Measurements from ENCODE around the gene NEGR1. TPM values are rescaled to one million over a fixed set of nuclear protein-coding genes. Genes with fewer than 3 reads are reported as not detected.

The NEGR1 gene
- total RNA-seq, 1 experiment from 2014 or later, result 0.44 TPM

- no peak overlapping the region for H3K4me3 ChIP-seq
- TF ChIP-seq EZH2 (IDR thresholded peaks at IDR 0.05; ENCODE audit: low read depth), result no peak
- TF ChIP-seq, protein P1, sequence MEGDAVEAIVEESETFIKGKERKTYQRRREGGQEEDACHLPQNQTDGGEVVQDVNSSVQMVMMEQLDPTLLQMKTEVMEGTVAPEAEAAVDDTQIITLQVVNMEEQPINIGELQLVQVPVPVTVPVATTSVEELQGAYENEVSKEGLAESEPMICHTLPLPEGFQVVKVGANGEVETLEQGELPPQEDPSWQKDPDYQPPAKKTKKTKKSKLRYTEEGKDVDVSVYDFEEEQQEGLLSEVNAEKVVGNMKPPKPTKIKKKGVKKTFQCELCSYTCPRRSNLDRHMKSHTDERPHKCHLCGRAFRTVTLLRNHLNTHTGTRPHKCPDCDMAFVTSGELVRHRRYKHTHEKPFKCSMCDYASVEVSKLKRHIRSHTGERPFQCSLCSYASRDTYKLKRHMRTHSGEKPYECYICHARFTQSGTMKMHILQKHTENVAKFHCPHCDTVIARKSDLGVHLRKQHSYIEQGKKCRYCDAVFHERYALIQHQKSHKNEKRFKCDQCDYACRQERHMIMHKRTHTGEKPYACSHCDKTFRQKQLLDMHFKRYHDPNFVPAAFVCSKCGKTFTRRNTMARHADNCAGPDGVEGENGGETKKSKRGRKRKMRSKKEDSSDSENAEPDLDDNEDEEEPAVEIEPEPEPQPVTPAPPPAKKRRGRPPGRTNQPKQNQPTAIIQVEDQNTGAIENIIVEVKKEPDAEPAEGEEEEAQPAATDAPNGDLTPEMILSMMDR (conservative IDR thresholded peaks at IDR 0.05), result no peak
- no peaks in the 10 kb centered on the region for H4K20me1 ChIP-seq (ENCODE audit: insufficient read depth)
- no peaks in the 10 kb centered on the region for H3K27me3 ChIP-seq (ENCODE audit: insufficient read depth, low read depth)
- no peaks in the 10 kb centered on the region for H3K79me2 ChIP-seq (ENCODE audit: low read depth)
- intact Hi-C loops (cut with micrococcal nuclease; ENCODE audit: unreplicated experiment), result no loop called here
- no peak overlapping the region for H3K27ac ChIP-seq
- CTCF ChIA-PET, result no interaction called here
- no peak overlapping the region for H2AFZ ChIP-seq
- no peak for DNase-seq
- no peaks in the 10 kb centered on the region for H3K36me3 ChIP-seq (ENCODE audit: low read depth)
- no peak overlapping the region for H3K4me2 ChIP-seq
- BruUV-seq (replicated peaks), result no TSS peak
- no peaks in the 10 kb centered on the region for H3K9me3 ChIP-seq (ENCODE audit: insufficient read depth, low read depth)
- POLR2A ChIA-PET (ENCODE audit: unreplicated experiment), result no interaction called here
- H3K4me1 ChIP-seq (replicated peaks; ENCODE audit: insufficient read depth), result no peaks in the 10 kb centered on the region
- H3K9me2 ChIP-seq (ENCODE audit: insufficient read depth), result no peaks in the 10 kb centered on the region
- H3F3A ChIP-seq (ENCODE audit: insufficient read depth, low read depth), result no peaks in the 10 kb centered on the region
Observed at GRCh38 chr1:71417421-71417820, 864.9 kb downstream of the NEGR1 start.

DNA sequence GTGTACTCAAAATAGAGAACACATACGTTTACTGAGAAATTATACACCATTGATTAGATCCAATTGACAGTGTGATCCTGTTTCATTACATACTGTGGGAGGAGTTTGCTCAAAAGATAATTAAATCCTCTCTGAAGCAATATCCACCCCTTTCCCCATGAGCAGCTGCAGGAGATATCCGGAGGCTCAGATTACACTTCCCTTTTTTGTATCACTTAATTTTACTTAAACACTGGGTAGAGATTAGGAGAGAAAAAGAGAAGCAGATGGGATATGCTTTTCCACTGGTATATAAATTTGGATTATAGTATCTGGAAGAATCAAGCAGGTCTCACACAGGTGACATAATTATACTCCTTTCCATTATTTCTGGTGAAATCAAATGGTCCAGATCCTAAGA lies 868.2 kb downstream of the NEGR1 start:
- Histone ChIP-seq H3K79me2 (ENCODE audit: low read depth) (no peaks in the 10 kb centered on the region), H3K9me3 (ENCODE audit: insufficient read depth, low read depth) (no peaks in the 10 kb centered on the region), H3K27ac (no peak overlapping the region), H3K4me3 (no peak overlapping the region), H3K27me3 (ENCODE audit: insufficient read depth, low read depth) (no peaks in the 10 kb centered on the region), H3K9me2 (ENCODE audit: insufficient read depth) (no peaks in the 10 kb centered on the region), H2AFZ (no peak overlapping the region), H3K36me3 (ENCODE audit: low read depth) (no peaks in the 10 kb centered on the region), H3K4me1 (replicated peaks; ENCODE audit: insufficient read depth) (no peaks in the 10 kb centered on the region), H3F3A (ENCODE audit: insufficient read depth, low read depth) (no peaks in the 10 kb centered on the region), H3K4me2 (no peak overlapping the region), H4K20me1 (ENCODE audit: insufficient read depth) (no peaks in the 10 kb centered on the region)
- no peak for DNase-seq
- ChIA-PET CTCF (no interaction called here), POLR2A (ENCODE audit: unreplicated experiment) (no interaction called here)
- BruUV-seq (replicated peaks), result no TSS peak
- intact Hi-C loops (cut with micrococcal nuclease; ENCODE audit: unreplicated experiment), result no loop called here
- TF ChIP-seq, protein P1 (conservative IDR thresholded peaks at IDR 0.05), result no peak
- no peak for TF ChIP-seq EZH2 (IDR thresholded peaks at IDR 0.05; ENCODE audit: low read depth)

GRCh38 chr1:71413441-71414175 lies 868.7 kb downstream of the NEGR1 start:
- TF ChIP-seq, protein P1 (conservative IDR thresholded peaks at IDR 0.05), result no peak
- TF ChIP-seq EZH2 (IDR thresholded peaks at IDR 0.05; ENCODE audit: low read depth), result no peak
- Histone ChIP-seq H3K9me2 (ENCODE audit: insufficient read depth) (no peaks in the 10 kb centered on the region), H3K36me3 (ENCODE audit: low read depth) (no peaks in the 10 kb centered on the region), H3K9me3 (ENCODE audit: insufficient read depth, low read depth) (no peaks in the 10 kb centered on the region), H3K4me2 (no peak overlapping the region), H3K4me3 (no peak overlapping the region), H3K27me3 (ENCODE audit: insufficient read depth, low read depth) (no peaks in the 10 kb centered on the region), H3K27ac (no peak overlapping the region), H3K4me1 (replicated peaks; ENCODE audit: insufficient read depth) (no peaks in the 10 kb centered on the region), H4K20me1 (ENCODE audit: insufficient read depth) (no peaks in the 10 kb centered on the region), H3K79me2 (ENCODE audit: low read depth) (no peaks in the 10 kb centered on the region), H3F3A (ENCODE audit: insufficient read depth, low read depth) (no peaks in the 10 kb centered on the region), H2AFZ (no peak overlapping the region)
- POLR2A ChIA-PET (ENCODE audit: unreplicated experiment), result no interaction called here
- CTCF ChIA-PET, result no interaction called here
- no TSS peak for BruUV-seq (replicated peaks)
- intact Hi-C loops (cut with micrococcal nuclease; ENCODE audit: unreplicated experiment), result no loop called here
- DNase-seq, result no peak

All from PC-9 (cell line).